ENCODE measurements around the gene RBM48.

The RBM48 gene

GRCh38 chr7:92546856-92547497 lies 18.4 kb downstream of the RBM48 start:
- no peak for DNase-seq

- no peak for DNase-seq
Measured at GRCh38 chr7:92547579-92547978, 19.0 kb downstream of the RBM48 start.

- no peak for DNase-seq
Measured at GRCh38 chr7:92550194-92550593, 21.6 kb downstream of the RBM48 start.

GRCh38 chr7:92557249-92557648 lies 28.7 kb downstream of the RBM48 start:
- DNase-seq = no peak

GRCh38 chr7:92557808-92558362 lies 29.3 kb downstream of the RBM48 start:
- DNase-seq = no peak

- no peak for DNase-seq
Measured at GRCh38 chr7:92560602-92561001, 32.0 kb downstream of the RBM48 start.

- DNase-seq = no peak
Measured at GRCh38 chr7:92563345-92563744, 34.8 kb downstream of the RBM48 start.

GRCh38 chr7:92567460-92567859 lies 38.9 kb downstream of the RBM48 start:
- DNase-seq = no peak

- no peak for DNase-seq
Measured at GRCh38 chr7:92569137-92569536, 40.5 kb downstream of the RBM48 start.

GRCh38 chr7:92576296-92576695 lies 47.7 kb downstream of the RBM48 start:
- no peak for DNase-seq

- no peak for DNase-seq
Measured at GRCh38 chr7:92582948-92583347, 54.4 kb downstream of the RBM48 start.

- DNase-seq = no peak
Measured at GRCh38 chr7:92584953-92585352, 56.4 kb downstream of the RBM48 start.

- DNase-seq = no peak
Measured at GRCh38 chr7:92586403-92586802, 57.8 kb downstream of the RBM48 start.

GRCh38 chr7:92586841-92587240 lies 58.2 kb downstream of the RBM48 start:
- no peak for DNase-seq
